Astrocyte of the cerebellum (primary cell): ENCODE measurements around the gene SPEF2.
A peak's percentile ranks its signal among the peaks of the same experiment; 100 is the strongest.
"Not testable (repeated sequence)": the region's sequence is repeated elsewhere in the genome, so short reads cannot be mapped to it uniquely, and the experiment has no call there.

Experiments
- DNase-seq: peaks from one replicate; pipeline ENCODE4 v3.0.0-alpha.2; 2011; ENCODE audit warnings: low read depth
- H3K4me3 ChIP-seq: 2 replicates; pipeline ENCODE4 v1.5.1; 2011; ENCODE audit warnings: mild to moderate bottlenecking, low read depth, low read length, moderate library complexity
- CTCF ChIP-seq: IDR thresholded peaks from 2 replicates; pipeline ENCODE4 v1.5.1; 2012; ENCODE audit warnings: low read length, low read depth, moderate library complexity, mild to moderate bottlenecking; ENCODE audit errors: missing control alignments
- in situ Hi-C: cut with HindIII; loops from 2 replicates; pipeline ENCODE4 v1.10.0; 2017; ENCODE audit warnings: low sequenced_read_pairs

Gene SPEF2

DNA sequence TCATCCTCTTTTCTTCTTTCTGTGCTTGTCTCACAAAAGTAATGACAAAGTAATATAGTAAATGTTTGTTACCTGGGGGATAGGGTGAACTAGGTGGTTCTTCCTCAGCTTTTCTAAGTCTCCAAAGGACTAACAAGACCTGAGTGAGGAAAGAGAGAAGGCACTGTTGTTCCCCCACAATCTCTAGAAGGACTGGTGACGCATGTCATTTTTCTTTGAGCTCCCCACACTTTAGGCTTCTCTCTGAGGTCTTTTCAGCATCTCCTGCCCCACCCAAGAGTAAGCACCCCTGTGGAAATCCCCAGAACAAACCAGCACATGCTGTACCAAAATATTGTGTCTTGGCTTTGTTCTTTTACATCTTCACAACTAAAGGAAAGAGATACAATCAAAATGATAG is 236.6 kb downstream of the SPEF2 start:
- TF ChIP-seq CTCF = no peak
- no peak for DNase-seq
- H3K4me3 ChIP-seq = no peak overlapping the region
- in situ Hi-C loops = no loop called here

DNA sequence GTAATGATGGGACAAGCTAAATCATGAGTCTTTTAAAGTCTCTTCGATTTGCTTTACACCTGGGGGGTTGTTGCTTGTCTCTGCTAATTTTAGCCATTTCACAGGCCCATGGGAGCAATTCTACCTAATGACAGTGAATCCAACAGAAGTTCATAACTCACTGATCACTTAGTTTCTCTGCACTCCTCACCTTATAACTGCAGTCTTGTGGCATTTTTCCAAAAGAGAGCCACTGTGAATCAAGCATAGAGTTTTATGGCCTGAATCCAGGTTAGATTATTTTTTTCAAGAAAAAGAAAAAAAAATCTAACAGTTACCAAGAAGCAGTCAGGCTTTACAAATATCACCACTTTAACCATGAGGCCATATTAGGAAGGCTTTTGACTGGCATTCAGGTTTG is 237.5 kb downstream of the SPEF2 start:
- no peak for DNase-seq
- H3K4me3 ChIP-seq = no peak overlapping the region
- no peak for TF ChIP-seq CTCF
- in situ Hi-C loops = no loop called here

DNA sequence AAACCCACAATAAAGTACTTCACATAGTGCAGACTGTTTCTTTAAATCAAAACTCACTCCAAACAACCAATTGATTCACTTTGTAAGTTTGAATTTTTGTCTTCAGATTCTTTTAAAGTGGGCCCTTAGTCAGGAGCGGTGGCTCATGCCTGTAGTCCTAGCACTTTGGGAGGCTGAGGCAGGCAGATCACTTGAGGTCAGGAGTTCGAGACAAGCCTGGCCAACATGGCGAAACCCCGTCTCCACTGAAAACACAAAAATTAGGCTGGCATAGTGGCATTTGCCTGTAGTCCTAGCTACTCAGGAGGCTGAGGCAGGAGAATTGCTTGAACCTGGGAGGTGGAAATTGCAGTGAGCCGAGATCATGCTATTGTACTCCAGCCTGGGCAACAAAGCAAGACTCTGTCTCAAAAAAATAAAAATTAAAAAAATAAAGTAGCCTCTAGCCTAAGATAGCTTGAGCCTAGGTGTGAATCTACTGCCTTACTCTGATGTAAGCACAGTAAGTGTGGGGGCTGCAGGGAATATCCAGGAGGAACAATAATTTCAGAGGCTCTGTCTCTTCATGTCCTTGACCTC is 238.6 kb downstream of the SPEF2 start:
- DNase-seq, H3K4me3 ChIP-seq, in situ Hi-C loops: not testable (repeated sequence)

- in situ Hi-C loops = no loop called here
- DNase-seq = no peak
- TF ChIP-seq CTCF = no peak
- H3K4me3 ChIP-seq = no peak within 1 kb of the TSS
These were observed 239.2 kb downstream of the SPEF2 start, which contains the start of gene IL7R for GRCh38 chr5:35856765-35857351. TSS of gene IL7R (plus strand) at chr5:35856891. CDS start at chr5:35856978, 87 bp downstream.

DNA sequence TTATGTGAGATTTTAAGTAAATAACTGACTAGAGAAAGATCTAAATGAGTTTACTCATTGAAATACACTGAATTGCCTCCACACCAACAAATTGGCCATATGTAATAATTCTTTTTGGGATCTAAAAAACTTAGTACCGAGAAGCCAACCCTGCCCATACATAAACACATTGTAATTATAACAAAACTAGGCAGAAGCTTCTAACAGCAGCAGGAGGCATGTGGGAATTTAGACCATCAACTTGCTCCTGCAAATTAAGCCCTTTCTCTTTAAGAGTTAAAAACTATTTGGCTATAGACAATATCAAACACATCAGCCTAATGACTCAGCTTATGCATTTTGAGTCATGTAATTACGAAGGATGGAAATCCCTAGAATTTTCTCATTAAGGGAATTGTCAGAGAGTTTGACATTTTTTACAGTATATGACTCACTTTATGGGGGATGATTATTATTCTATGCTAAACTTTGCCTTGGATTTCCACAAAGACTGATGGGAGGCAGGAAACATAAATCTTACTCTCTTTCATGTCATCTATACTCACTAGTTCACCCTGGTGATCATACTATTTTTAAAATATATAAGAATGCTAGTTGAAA is 240.0 kb downstream of the SPEF2 start:
- H3K4me3 ChIP-seq = no peak overlapping the region
- no peak for TF ChIP-seq CTCF
- peak; percentile 49 for DNase-seq
- in situ Hi-C loops = no loop called here

GRCh38 chr5:35859101-35859661 is 241.5 kb downstream of the SPEF2 start:
- H3K4me3 ChIP-seq = no peak overlapping the region
- in situ Hi-C loops = no loop called here
- TF ChIP-seq CTCF = no peak
- no peak for DNase-seq

DNA sequence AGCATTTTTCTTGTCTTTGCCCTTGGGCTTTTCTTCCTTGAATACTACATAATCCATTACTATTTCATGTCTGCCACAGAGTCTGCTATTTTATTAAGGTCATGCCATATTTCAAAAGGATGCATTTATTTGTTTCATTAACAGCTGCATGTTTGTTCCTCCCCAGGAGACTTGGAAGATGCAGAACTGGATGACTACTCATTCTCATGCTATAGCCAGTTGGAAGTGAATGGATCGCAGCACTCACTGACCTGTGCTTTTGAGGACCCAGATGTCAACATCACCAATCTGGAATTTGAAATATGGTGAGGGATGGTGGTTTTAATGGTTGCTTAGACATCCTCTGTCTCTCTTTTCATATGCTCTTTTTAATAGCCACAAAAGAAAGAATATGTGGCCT is 243.0 kb downstream of the SPEF2 start:
- peak; percentile 29 for DNase-seq
- TF ChIP-seq CTCF = no peak
- in situ Hi-C loops = no loop called here
- no peak overlapping the region for H3K4me3 ChIP-seq
